Kidney (tissue), 14 donors: Measurements from ENCODE around the gene SLC2A4RG. TPM values are rescaled to one million over a fixed set of nuclear protein-coding genes. Genes with fewer than 3 reads are reported as not detected.
"Not testable (repeated sequence)": the region's sequence is repeated elsewhere in the genome, so short reads cannot be mapped to it uniquely, and the experiment has no call there.

ENCODE experiments used
- DNase-seq, 5 donors: peaks; one replicate each; pipeline ENCODE4 v3.0.0-alpha.2; 2013 to 2020
- FAIRE-seq: peaks from 2 replicates; lab custom pipeline; 2012; peaks lifted over from hg19 to GRCh38; lab: Jason Lieb, UNC
- H3K27ac ChIP-seq, 2 donors: one replicate each; pipeline ENCODE4 v1.7.0; 2013; ENCODE audit warnings: low read depth in 2 of 2, low read length in 2 of 2, inconsistent platforms in 1 of 2
- H3K27me3 ChIP-seq: one replicate; pipeline ENCODE4 v1.7.1; 2013; ENCODE audit warnings: low read length, inconsistent platforms; ENCODE audit not compliant: control insufficient read depth, insufficient read depth
- H3K36me3 ChIP-seq, 3 donors: one replicate each; pipeline versions ENCODE4 v1.7.0 to v1.7.1; 2013; ENCODE audit warnings: low read length in 3 of 3, control low read depth in 1 of 3, inconsistent platforms in 1 of 3; ENCODE audit not compliant: insufficient read depth in 3 of 3, control insufficient read depth in 2 of 3
- H3K4me1 ChIP-seq, 3 donors: one replicate each; pipeline versions ENCODE4 v1.7.0 to v1.7.1; 2013; ENCODE audit warnings: low read length in 3 of 3, inconsistent platforms in 1 of 3, low read depth in 1 of 3; ENCODE audit not compliant: control insufficient read depth in 2 of 3, insufficient read depth in 2 of 3
- H3K4me3 ChIP-seq, 3 donors: one replicate each; pipeline versions ENCODE4 v1.7.0 to v1.8.1; 2013; ENCODE audit warnings: low read length in 3 of 3, control low read depth in 1 of 3, inconsistent platforms in 1 of 3
- H3K9ac ChIP-seq, 3 donors: one replicate each; pipeline versions ENCODE4 v1.7.0 to v1.7.1; 2013; ENCODE audit warnings: low read length in 3 of 3, control low read depth in 1 of 3, inconsistent platforms in 1 of 3
- H3K9me3 ChIP-seq, 3 donors: one replicate each; pipeline versions ENCODE4 v1.7.0 to v1.7.1; 2013; ENCODE audit warnings: low read length in 3 of 3, control low read depth in 1 of 3, inconsistent platforms in 1 of 3; ENCODE audit not compliant: control insufficient read depth in 2 of 3, insufficient read depth in 1 of 3
- intact Hi-C: fragments of 100-400 bp; cut with DNase I; formaldehyde crosslinking; loops from one replicate; pipeline ENCODE4 v1.11.1; 2022
- polyA plus RNA-seq: library from polyadenylated mRNA; stranded (reverse); fragments of 350-450 nt; fragmentation: Illumina TruSeq; extraction: RNeasy Lipid Tissue Mini Kit (QIAGEN cat#74804); gene quantifications from one replicate; pipeline ENCODE4 v1.2.3, GENCODE V29; 2014; ENCODE audit warnings: low read depth, low replicate concordance; ENCODE audit not compliant: insufficient read depth
- total RNA-seq: library from RNA; stranded (reverse); fragmentation: NEBNext Ultra II Directional; extraction: Animal tissue kit (Norgen Biotek cat#: 25700); gene quantifications from one replicate; pipeline ENCODE4 v1.2.1, GENCODE V29; 2021
- TF ChIP-seq, protein P1 (sequence below): IDR thresholded peaks from 3 replicates; pipeline ENCODE4 v1.5.1; 2012; ENCODE audit warnings: mild to moderate bottlenecking, moderate library complexity, borderline replicate concordance; ENCODE audit not compliant: insufficient read depth; ENCODE audit errors: extremely low read depth
- donor health status: control.
- donor health status: control.
- donor health status: control.
- donor health status: control.
- donor health status: control.
- donor health status: DM: yes; HTN: yes; CAD: no.
- donor health status: Normal renal cell carcinoma (clear cell type).

The SLC2A4RG gene
- total and polyA plus RNA-seq, 2 donors from 2014 or later = 154 to 171 TPM

DNA sequence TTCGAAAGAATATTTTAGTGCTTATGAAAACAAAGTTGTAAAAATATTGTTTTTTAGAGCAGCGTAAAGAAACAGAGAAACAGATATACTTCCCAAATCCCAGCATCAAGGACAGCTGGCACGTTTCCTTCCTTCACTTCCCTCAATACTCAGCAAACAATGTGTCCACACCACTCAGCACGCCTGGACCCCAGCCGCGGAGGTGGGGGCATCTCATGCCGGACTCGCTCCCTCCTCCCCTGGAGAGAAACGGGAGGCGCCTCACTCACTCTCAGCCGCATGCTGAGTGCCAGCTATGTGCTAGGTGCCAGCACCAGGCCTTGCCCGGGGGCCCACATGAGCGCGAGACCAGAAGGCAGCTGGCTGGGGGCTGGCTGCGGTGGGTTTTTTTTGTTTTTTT, 34.7 kb downstream of the SLC2A4RG start:
- DNase-seq (peak in 1 of 5 donors; percentile 76), FAIRE-seq (no peak)
- no peaks in the 10 kb centered on the region for H3K27me3 ChIP-seq
- H3K9ac ChIP-seq = no peak overlapping the region
- H3K4me1 ChIP-seq = peaks cover 0 to 15% (median 0%) of the 10 kb centered on the region in 3 donors
- no peaks in the 10 kb centered on the region for H3K9me3 ChIP-seq
- intact Hi-C loops = no loop called here
- no peak overlapping the region for H3K27ac ChIP-seq
- no peaks in the 10 kb centered on the region for H3K36me3 ChIP-seq
- H3K4me3 ChIP-seq = no peak overlapping the region
- TF ChIP-seq, protein P1, sequence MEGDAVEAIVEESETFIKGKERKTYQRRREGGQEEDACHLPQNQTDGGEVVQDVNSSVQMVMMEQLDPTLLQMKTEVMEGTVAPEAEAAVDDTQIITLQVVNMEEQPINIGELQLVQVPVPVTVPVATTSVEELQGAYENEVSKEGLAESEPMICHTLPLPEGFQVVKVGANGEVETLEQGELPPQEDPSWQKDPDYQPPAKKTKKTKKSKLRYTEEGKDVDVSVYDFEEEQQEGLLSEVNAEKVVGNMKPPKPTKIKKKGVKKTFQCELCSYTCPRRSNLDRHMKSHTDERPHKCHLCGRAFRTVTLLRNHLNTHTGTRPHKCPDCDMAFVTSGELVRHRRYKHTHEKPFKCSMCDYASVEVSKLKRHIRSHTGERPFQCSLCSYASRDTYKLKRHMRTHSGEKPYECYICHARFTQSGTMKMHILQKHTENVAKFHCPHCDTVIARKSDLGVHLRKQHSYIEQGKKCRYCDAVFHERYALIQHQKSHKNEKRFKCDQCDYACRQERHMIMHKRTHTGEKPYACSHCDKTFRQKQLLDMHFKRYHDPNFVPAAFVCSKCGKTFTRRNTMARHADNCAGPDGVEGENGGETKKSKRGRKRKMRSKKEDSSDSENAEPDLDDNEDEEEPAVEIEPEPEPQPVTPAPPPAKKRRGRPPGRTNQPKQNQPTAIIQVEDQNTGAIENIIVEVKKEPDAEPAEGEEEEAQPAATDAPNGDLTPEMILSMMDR = no peak

- TF ChIP-seq, protein P1 = peak; percentile 56
- Histone ChIP-seq H3K36me3 (no peaks in the 10 kb centered on the region), H3K27me3 (no peaks in the 10 kb centered on the region), H3K9me3 (no peaks in the 10 kb centered on the region), H3K27ac (no peak overlapping the region), H3K4me3 (no peak overlapping the region), H3K4me1 (peaks cover 0 to 15% (median 0%) of the 10 kb centered on the region in 3 donors), H3K9ac (no peak overlapping the region)
- intact Hi-C loops = no loop called here
- FAIRE-seq (no peak), DNase-seq (peak; percentile 87 to 95 (median 92))
These were observed 35.8 kb downstream of the SLC2A4RG start for GRCh38 chr20:63775096-63775978.

DNA sequence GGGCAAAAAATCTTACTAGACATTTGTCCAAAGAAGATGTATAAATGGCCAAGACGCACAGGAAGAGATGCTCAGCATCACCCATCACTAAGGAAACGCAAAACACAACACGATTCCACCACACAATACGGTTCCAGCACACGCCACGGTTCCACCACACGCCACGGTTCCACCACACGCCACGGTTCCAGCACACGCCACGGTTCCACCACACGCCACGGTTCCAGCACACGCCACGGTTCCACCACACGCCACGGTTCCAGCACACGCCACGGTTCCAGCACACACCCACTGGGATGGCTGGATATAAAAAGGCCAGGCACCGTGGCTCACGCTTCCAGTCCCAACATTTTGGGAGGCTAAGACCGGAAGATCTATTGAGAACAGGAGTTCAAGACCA, 37.3 kb downstream of the SLC2A4RG start:
- peaks cover 0 to 15% (median 0%) of the 10 kb centered on the region in 3 donors for H3K4me1 ChIP-seq
- H3K4me3 ChIP-seq, intact Hi-C loops, H3K36me3 ChIP-seq, H3K27me3 ChIP-seq, H3K9me3 ChIP-seq, FAIRE-seq, H3K27ac ChIP-seq, H3K9ac ChIP-seq: not testable (repeated sequence)
- peak in 1 of 5 donors; percentile 24 for DNase-seq

DNA sequence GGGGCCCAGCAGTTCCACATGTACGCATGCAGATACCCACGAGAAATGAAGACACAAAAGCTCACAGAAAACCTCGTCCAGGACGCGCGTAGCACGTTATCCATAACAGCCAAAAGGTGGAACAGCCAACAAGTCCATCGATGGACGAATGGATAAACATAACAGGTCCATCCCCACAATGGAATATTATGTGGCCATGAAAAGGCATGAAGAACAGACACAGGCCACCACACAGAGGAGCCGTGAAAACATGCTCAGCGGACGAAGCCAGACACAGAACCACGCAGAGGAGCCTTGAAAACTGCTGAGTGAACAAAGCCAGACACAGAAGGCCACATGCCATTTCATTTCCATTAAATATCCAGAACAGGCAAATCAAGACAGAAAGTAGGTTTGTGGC, 38.0 kb downstream of the SLC2A4RG start:
- TF ChIP-seq, protein P1 = no peak
- intact Hi-C loops = no loop called here

More for the DNA sequence above, 38.0 kb downstream of the SLC2A4RG start:
- Histone ChIP-seq H3K9ac (no peak overlapping the region), H3K4me1 (peaks cover 0 to 15% (median 0%) of the 10 kb centered on the region in 3 donors), H3K27ac (no peak overlapping the region), H3K9me3 (no peaks in the 10 kb centered on the region), H3K27me3 (no peaks in the 10 kb centered on the region), H3K36me3 (no peaks in the 10 kb centered on the region), H3K4me3 (no peak overlapping the region)
- FAIRE-seq (no peak), DNase-seq (peak in 1 of 5 donors; percentile 14)
